Fibroblast of pulmonary artery (primary cell): ENCODE measurements around the gene GIMAP5.

Experiments used
- DNase-seq: peaks from one replicate; pipeline ENCODE4 v3.0.0-alpha.2; 2010; ENCODE audit warnings: low read depth
- H3K4me3 ChIP-seq: replicated peaks from 2 replicates; pipeline ENCODE4 v1.5.1; 2011; ENCODE audit warnings: low read depth, mild to moderate bottlenecking, control low read depth, low read length, moderate library complexity
- TF ChIP-seq, protein P1 (sequence below): IDR thresholded peaks from 2 replicates; pipeline ENCODE4 v1.5.1; 2011; ENCODE audit warnings: mild to moderate bottlenecking, control low read depth, low read length, inconsistent platforms; ENCODE audit errors: missing control alignments

GIMAP5 gene

DNA sequence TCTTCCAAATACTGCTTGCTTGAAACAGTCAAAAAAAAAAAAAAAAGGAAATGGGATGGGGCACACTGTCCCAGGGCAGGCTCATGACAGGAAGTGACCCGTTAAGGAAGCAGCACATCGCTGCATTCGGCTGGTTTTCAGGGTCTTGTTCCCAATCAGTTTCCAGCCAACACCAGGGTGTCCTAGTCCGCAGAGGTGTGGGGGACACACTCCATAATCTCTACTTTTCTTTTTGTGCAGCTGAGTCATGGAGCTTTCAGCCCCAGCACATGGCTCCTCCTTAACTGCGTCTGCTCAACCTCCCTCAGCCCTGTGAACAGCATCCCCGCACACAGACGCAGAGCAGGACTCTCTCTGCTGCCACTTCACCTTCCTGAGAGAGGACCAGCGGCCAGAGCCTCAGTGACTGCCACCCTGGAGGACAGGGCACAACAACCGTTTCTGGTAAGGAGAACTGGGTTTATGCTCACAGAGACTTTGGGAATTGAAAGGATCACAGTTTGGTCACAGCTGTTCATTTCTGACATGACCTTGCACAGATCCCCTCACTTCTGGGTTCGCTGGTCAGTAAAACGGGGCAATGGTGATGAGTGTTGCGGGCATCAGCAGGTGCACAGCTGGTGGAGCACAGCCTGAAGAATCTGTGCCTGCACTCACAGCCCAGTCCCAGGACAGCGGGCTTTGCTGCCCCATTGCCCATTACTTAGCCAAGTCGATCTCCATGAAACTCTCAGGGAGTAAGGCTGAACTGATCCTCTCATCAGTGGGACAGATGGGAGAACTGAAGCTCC is at the start of gene GIMAP5:
Gene GIMAP5, plus strand, starts transcription at position 154 of the 791 bp plus-strand sequence. CDS start 3,467 bp downstream, outside the sequence.
- DNase-seq, result no peak

GRCh38 chr7:150688630-150689029 is 48.6 kb upstream of the GIMAP5 start:
- TF ChIP-seq, protein P1, sequence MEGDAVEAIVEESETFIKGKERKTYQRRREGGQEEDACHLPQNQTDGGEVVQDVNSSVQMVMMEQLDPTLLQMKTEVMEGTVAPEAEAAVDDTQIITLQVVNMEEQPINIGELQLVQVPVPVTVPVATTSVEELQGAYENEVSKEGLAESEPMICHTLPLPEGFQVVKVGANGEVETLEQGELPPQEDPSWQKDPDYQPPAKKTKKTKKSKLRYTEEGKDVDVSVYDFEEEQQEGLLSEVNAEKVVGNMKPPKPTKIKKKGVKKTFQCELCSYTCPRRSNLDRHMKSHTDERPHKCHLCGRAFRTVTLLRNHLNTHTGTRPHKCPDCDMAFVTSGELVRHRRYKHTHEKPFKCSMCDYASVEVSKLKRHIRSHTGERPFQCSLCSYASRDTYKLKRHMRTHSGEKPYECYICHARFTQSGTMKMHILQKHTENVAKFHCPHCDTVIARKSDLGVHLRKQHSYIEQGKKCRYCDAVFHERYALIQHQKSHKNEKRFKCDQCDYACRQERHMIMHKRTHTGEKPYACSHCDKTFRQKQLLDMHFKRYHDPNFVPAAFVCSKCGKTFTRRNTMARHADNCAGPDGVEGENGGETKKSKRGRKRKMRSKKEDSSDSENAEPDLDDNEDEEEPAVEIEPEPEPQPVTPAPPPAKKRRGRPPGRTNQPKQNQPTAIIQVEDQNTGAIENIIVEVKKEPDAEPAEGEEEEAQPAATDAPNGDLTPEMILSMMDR, result no peak
- DNase-seq, result no peak
- H3K4me3 ChIP-seq, result no peak overlapping the region

More for the DNA sequence above, at the start of gene GIMAP5:
- TF ChIP-seq, protein P1, result no peak
- H3K4me3 ChIP-seq, result no peak within 1 kb of the TSS

DNA sequence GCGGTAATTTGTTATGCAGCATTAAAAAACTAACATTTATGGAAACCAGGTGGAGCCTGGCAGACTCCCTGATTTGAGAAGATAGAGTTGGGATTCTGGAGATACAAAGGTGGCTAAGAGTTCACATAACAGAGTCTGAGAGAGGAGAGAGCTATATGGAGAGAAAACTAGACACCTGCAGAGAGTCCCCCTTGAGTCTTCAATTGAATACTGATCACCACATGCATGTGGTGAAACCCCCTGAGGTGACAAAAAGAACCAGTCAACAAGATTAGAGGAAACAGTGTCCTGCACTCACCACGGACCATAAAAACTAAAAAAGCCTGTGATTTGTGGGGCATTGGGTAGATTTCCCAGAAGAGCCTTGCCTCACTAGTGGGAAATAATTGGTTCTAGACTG is 41.6 kb upstream of the GIMAP5 start:
- TF ChIP-seq, protein P1, result no peak
- no peak overlapping the region for H3K4me3 ChIP-seq
- DNase-seq, result no peak

DNA sequence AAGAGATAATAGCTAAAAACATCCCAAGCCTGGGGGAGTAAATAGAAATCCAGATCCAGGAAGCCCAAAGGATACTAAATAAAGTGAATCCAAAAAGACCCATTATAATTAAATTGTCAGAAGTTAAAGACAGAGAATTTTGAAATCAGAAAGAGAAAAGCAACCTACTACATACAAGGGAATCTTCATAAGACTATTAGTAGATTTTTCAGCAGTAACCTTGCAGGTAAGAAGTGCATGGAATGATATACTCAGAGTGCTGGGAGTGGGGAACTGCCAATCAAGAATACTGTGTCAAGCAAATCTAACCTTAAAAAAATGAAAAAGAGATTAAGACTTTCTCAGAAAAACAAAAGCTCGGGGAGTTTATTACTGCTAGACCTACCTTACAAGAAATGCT is 34.0 kb upstream of the GIMAP5 start:
- TF ChIP-seq, protein P1, result no peak
- no peak overlapping the region for H3K4me3 ChIP-seq
- no peak for DNase-seq

DNA sequence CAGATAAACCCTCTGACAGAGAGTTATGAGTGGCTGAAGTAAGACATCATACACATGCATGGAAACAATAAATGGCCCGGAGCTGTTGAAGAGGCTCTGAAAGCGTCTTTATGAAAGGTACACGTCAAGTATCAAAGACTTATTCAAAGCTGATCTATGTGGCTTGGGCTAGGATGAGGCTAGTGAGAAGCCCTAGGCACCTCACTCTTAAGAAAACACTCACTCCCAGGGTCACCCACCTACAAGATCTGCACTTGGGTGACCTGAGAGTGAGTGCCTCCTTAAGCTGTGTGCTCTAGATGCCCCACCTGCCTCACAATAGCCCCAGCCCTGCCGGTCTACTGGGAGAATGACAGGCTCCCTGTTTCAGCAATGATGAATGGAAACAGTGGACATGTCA is 21.9 kb upstream of the GIMAP5 start:
- TF ChIP-seq, protein P1, result no peak
- no peak for DNase-seq
- H3K4me3 ChIP-seq, result no peak overlapping the region

DNA sequence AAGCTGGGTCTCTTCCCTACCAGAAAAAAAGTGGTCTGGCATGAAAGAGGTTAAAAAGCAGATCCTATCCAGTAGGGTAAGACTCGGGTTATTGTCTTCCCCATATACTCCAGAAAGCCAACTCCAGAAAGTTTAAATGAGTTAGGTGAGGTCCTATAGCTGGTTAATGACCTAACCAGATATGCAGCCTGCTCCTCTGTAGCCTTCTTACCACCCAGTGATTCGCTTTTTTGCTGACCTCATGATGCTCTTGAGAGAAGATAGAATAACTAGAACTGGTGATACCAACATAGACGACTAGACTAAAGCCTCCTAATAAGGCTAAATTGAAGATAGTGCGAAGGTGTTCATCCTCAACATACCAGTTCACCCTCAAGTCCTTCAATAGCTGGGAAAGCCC is 21.5 kb upstream of the GIMAP5 start:
- TF ChIP-seq, protein P1, result no peak
- no peak for DNase-seq
- H3K4me3 ChIP-seq, result no peak overlapping the region

DNA sequence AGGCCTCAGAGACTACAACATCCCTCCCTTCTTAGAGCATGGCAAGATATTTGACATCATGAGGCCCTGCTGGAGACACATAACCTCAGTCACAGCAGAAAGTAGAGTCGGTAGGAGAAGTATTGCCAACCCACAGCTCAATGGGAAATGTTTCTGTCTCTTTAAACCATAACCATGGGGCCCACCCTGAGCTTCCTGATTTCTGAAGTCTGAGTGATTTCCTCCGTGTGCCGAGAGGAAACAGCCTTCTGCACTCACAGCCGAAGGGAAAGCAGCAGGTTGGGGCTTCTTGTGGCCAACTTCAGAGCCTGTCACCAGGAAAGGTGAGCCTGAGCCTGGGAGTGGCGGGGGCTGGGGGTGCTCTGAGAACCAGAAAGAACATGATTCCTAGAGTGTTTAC is 20.9 kb upstream of the GIMAP5 start, which contains the start of gene GIMAP1:
Gene GIMAP1, plus strand, starts transcription at position 246 of the 400 bp plus-strand sequence. CDS start 2,435 bp downstream, outside the sequence.
- TF ChIP-seq, protein P1, result no peak
- no peak for DNase-seq
- no peak within 1 kb of the TSS for H3K4me3 ChIP-seq
